Left hindlimb (tissue), 1 donor: ENCODE results near the gene PSD2.

Source experiments
- DNase-seq: peaks from one replicate; pipeline ENCODE4 v3.0.0-alpha.2; 2018

PSD2 gene

GRCh38 chr5:139838381-139839197 is 43.0 kb downstream of the PSD2 start:
- DNase-seq = no peak

- no peak for DNase-seq
Observed at GRCh38 chr5:139839232-139839815, 43.7 kb downstream of the PSD2 start.

DNA sequence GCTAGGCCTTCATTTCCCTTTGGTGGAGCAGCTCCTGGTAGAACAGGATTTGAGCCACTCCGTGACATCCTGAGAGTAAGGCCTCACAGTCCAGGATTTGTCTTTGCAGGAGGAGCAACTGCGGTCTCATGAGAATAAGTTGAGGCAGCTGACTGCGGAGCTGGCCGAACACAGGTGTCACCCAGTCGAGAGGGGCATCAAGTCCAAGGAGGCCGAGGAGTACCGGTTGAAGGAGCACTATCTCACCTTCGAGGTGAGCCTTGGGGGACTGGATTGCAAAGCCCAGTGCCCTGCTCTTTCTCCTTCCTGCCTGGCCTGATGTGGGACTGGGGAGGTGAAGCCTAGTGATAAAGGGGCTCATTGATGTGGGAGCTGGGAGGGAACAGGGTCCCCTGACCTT is 44.3 kb downstream of the PSD2 start:
- no peak for DNase-seq

- DNase-seq = no peak
Observed at GRCh38 chr5:139841549-139841948, 45.9 kb downstream of the PSD2 start.

GRCh38 chr5:139842321-139842720 is 46.7 kb downstream of the PSD2 start:
- DNase-seq = no peak

DNA sequence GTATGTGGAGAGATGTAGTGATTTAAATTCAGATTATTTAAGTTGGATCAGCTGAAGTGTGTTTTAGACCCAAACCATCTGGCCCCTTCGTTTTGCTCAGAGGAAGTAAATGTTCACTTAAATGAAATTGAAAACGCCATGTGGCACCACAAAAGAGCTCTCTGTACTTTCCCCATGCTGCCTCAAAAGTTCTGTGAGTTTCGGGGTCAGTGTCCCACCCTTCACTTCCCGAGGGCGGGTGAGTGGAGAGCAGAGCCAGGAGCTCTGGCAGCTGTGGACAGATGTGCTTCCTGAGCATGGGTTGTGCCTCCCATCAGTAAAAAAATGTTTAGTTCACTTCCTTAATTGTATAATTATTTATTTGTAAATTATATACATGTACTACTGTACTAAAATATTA is 48.4 kb downstream of the PSD2 start:
- DNase-seq = no peak

DNA sequence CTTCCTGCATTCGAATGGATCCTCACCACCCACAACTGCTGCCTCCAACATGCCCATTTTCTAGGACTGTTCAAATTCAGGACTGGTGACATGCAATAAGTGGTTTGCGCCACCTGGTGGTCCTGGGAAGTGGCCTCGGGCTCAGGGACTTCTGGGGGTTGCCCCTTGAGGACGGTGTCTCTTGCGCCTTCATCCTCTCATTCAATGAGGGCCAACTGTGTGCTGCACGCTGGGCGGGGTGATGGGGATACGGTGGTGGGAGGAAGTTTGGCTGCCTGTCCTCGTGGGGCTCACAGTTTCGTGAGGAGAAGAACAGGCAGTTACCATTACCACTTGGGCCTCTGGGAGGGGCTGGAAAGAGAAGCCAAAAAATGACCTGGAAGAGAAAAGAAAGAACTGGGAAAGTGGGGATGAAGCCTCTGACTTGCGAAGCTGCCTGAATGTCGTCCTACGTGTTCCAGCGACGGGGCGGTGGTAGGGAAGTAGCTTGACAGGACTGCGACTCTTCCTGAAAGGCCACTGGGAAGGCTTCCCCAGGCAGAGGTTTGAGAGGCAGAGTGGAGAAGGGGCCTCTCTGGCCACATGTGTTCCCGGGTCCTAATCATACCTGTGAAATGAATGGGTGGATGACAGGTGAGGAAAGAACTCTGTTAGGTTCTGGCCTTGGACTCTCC is 49.0 kb downstream of the PSD2 start:
- peak; percentile 63 for DNase-seq

DNA sequence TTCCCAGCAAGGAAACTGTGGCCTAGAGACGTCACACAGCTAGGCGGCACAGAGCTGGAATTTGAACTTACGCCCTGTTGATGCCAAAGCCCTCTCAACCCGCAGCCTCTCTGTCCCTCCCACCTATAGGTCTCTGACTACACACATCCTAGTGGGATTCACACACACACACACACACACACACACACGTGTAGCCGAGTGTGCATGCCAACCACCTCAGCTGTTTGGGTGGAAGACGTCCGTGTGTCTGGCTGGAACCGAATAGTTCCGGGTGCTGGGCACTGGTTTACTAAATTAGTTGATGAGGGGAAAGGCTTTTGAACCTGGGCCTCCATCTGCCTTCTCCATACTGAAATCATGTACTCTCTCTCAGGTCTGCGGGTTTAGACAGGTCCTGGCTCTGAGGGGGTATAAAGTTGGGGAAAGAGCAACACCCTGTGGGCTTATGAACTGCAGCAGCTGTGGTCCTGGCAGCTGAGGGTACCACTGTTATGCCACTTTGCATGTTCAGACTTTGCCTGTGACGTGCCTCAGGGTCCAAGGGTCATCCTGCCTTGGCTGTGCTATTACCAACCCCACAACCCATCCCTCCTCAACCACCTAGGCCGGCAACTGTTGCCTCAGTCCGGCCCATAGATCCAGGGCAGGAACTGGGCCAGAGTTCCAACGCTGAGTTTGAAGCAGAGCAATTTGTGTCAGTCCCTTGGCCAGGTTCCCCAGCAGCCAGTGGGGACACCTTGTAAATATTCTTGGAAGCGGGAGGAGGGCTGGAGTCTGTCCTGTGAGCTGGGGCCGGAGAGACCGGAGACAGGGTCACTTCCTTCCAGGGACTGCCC is 50.5 kb downstream of the PSD2 start:
- DNase-seq = no peak

GRCh38 chr5:139847091-139847490 is 51.5 kb downstream of the PSD2 start:
- no peak for DNase-seq

DNA sequence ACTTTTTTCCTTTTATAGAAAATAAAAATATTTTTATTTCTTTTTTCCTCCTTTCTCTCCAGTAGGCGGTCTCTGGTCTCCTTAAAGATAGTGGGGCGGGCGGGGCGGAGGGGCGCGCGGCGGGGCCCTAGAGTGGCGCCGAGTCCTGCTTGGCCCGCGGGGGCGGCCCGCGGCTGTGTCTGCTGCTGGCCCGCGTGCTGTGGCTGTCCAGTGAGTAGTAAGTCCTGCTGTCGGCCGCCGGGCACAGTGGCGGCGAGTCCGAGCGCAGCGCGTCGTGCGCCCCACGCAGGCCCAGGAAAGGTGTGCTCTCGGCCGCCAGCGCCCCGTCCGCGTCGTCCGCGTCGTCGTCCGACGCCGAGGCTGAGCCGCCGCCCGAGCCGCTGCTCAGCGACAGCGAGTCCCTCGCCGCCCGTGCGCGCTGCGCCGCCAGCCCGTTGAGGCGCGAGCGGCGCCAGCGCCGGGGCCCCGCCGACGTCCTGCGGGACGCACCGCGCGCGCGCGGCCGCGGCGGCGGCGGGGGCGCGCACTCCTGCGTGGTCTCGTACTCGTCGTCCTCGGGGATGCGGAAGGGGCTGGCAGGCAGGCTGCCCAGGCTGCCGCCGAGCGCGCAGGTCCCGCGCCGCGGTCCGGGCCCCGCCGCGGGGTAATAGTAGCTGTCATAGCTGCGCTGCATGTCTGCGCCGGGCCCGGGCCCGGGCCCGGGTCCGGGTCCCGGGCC is 52.3 kb downstream of the PSD2 start:
- DNase-seq = peak; percentile 69

DNA sequence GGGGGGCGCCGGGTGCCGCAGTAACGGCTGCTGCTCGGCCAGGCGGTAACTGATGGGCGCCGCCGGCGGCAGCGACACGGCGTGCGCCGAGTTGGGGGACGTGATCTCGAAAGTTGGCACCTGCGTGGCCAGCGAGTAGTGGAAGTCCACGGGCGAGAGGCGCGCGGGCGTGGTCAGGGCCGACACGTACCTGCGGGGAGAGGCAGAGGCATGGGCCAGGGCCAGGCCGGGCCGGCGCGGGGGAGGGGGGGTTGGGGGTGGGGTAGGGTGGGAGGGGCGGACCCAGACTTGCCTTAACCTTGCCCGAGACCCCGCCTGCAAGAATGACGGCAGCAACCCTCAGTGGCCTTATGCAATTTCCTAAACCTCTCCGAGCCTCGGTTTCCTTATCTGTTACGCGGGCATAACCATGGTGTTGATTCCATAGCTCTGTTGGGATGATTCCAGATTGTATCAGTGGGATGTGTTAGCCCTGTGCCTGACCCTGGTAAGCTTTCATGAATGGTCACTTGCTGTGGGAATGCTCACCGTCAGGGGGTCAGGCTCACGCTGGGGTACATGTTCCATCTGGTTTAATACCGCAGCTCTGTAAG is 53.0 kb downstream of the PSD2 start:
- DNase-seq = no peak

DNA sequence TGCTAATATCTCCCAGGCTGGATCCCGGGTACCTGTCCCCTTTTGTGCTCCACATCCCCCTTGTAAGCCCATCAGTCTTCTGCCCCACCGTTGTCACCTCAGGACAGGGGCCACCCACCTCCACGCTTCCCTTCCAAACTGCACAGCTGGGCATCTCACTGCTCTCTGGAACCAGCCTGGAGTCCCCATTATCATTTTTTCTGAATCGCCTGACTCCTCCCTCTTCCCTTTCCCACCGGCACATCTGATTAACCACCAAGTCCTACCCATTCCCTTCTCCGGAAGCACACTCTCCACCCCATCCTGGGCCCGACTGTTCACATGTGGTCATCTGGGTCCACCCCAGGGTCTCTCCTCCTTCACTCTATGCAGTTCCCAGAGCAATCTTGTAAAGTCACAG is 53.9 kb downstream of the PSD2 start:
- no peak for DNase-seq

DNA sequence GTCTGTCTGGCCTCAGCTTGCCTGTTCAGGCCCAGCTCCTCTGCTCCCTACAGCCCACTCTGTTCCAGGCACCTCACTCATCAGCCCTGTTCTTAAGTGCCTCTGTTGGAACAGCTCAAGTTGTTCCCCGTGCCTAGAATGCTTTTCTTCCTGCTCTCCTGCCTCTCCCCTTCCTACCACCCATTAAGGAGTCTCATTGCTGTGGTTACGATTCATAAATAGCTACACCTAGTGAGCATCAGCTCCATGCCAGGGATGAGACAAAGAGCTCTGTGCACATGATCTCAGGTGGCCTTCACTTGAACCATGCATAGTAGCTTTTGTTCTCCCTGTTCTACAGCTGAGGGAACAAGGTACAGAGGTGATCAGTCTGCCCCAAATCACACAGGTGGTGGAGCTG is 54.3 kb downstream of the PSD2 start:
- DNase-seq = no peak

DNA sequence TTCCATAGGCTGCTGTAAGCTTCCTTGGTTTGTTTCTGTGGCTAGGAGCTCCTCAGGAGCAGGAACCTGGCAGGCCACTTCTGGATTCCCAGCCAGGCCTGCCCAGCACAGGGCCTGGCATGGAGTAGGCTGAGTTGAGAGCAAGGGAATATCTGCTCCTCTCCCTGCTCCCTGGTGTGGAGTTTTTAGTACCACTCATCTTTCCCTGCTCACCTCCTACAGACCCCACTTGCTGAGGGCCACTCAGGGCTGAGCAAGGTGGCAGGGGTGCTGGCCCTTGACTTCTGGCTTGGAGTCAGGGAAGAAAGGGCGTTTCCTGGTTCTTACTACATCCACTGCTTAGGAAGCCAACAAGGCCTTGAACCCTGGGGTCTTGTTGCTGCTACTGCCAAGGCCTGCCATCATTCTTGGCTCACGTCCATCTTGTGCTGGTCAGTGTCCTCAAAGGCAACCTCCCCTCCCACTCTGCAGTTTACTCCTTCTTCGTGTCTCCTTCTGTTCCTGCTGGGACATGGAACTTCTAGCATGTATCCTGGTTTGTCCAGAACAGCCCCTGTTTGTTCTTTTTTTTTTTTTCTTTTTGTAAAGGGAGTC is 54.9 kb downstream of the PSD2 start:
- DNase-seq = no peak

GRCh38 chr5:139851558-139851957 is 56.0 kb downstream of the PSD2 start:
- DNase-seq = no peak

DNA sequence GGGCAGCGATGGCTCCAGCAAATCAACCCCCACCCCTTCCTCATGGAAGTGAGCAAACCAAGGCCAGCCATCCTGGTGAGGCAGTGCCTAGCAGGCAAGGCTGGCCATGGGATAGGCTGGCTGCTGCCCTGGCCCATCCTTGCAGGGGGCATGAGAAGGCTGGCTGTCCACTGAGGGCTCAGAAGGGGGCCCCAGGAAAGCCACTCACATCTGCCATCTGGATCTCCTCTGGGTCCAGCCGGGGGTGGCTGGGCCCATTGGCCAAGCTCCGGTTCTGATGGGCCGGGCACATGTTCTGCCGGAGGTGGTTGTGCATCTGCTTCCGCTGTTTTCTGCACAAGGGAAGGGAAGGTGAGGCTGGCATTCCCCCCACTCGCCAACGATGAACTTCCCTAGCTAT is 57.1 kb downstream of the PSD2 start:
- no peak for DNase-seq

DNA sequence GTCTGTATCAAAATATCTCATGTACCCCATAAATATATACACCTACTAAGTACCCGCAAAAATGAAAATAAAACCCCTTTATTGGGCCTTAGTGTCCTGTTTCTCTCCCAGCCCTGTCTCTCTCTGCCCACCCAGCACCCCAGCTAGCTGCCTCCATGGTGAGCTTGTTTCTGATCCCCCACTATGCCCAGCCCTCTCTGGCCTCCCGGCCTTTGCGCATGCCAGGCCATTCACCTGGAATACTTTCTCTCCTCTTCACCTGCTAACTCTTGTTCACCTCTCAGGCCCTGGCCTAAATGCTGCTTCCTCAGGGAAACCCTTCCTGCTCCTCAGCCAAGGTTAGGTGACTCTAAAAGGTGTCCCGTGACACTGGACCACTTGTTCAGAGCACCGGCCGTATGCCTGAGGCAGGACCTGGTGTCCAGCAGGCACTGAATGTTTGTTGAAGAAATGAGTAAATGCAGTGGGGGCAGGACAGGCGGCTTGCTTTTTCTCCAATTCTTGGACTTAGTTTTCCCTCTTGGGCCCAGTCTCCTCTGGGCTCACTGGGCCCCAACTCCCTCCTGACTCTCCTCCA is 58.5 kb downstream of the PSD2 start:
- DNase-seq = no peak

DNA sequence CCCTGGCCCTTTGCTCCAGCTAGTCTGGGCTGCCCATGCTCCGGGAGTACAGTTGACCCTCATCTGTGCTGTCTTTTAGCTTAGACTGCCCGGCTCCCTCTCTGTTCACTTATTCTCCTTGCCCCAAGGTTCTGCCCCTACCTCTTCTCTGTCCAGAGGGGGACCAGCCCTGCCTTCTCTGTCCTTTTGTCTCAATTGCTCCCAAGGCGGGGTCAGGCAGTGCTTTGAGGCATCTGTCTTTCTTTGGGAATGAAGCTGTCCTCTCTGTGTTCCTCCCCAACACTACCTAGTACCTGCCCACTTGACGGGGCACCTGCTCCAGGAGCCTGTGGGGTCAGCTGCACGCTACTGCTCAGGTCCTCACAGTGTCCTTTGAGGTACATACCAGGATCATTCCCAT is 59.3 kb downstream of the PSD2 start:
- no peak for DNase-seq

DNA sequence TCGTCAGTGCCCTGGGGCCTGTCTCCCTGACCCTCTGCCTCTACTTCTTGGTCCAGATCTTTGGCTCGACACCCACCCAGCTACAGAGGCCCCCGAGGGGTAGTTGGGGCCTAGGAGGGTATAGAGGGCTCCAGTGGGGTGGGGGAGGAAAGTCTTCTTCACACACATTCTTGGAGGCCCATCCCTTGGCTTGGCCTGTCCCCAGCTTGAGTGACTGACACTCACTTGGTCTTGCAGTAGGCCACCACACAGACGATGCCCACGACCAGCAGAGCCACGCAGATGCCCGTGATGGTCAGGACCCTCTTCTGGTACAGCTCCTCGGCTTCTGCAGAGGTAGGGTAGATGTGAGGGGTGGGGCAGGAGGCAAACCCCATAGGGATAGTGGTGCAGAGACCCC is 59.8 kb downstream of the PSD2 start:
- no peak for DNase-seq

GRCh38 chr5:139855946-139856540 is 60.4 kb downstream of the PSD2 start:
- DNase-seq = no peak

- DNase-seq = no peak
Observed at GRCh38 chr5:139856714-139857113, 61.1 kb downstream of the PSD2 start.
